Measurements from ENCODE around the gene SURF4.

Gene SURF4

GRCh38 chr9:133401588-133401987 is 25.7 kb upstream of the SURF4 start:
- H3K27me3 ChIP-seq (ENCODE audit: insufficient read depth, low read length, poor library complexity, severe bottlenecking) = no peaks in the 10 kb centered on the region
- no peaks in the 10 kb centered on the region for H3K9me2 ChIP-seq (replicated peaks; ENCODE audit: low read depth, low read length)
- no peak overlapping the region for H3K4me2 ChIP-seq (ENCODE audit: low read depth, low read length, poor library complexity, severe bottlenecking)
- H3F3A ChIP-seq (ENCODE audit: low read depth) = no peaks in the 10 kb centered on the region
- H4K20me1 ChIP-seq (ENCODE audit: insufficient read depth, low read length, poor library complexity, severe bottlenecking) = no peaks in the 10 kb centered on the region
- H3K4me1 ChIP-seq (ENCODE audit: insufficient read depth, low read length, poor library complexity, severe bottlenecking) = no peaks in the 10 kb centered on the region
- H2AFZ ChIP-seq (ENCODE audit: low read length) = no peak overlapping the region
- H3K36me3 ChIP-seq (ENCODE audit: insufficient read depth, low read length) = peaks cover 20% of the 10 kb centered on the region; the same call in 1 of the 2 replicates
- TF ChIP-seq EZH2phosphoT487 (IDR thresholded peaks at IDR 0.05; ENCODE audit: borderline replicate concordance) = no peak
- TF ChIP-seq, protein P1, sequence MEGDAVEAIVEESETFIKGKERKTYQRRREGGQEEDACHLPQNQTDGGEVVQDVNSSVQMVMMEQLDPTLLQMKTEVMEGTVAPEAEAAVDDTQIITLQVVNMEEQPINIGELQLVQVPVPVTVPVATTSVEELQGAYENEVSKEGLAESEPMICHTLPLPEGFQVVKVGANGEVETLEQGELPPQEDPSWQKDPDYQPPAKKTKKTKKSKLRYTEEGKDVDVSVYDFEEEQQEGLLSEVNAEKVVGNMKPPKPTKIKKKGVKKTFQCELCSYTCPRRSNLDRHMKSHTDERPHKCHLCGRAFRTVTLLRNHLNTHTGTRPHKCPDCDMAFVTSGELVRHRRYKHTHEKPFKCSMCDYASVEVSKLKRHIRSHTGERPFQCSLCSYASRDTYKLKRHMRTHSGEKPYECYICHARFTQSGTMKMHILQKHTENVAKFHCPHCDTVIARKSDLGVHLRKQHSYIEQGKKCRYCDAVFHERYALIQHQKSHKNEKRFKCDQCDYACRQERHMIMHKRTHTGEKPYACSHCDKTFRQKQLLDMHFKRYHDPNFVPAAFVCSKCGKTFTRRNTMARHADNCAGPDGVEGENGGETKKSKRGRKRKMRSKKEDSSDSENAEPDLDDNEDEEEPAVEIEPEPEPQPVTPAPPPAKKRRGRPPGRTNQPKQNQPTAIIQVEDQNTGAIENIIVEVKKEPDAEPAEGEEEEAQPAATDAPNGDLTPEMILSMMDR (conservative IDR thresholded peaks at IDR 0.05; ENCODE audit: low read length) = no peak
- no peak overlapping the region for H3K4me3 ChIP-seq (ENCODE audit: low read length, poor library complexity, severe bottlenecking)
- no peak overlapping the region for H3K9ac ChIP-seq (ENCODE audit: low read depth, low read length, poor library complexity, severe bottlenecking)
- no peaks in the 10 kb centered on the region for H3K9me3 ChIP-seq (ENCODE audit: insufficient read depth, low read depth, low read length)
- H3K79me2 ChIP-seq (ENCODE audit: insufficient read depth, low read length) = no peaks in the 10 kb centered on the region

GRCh38 chr9:133400292-133400691 is 24.4 kb upstream of the SURF4 start:
- H3K4me3 ChIP-seq (ENCODE audit: low read length, poor library complexity, severe bottlenecking) = no peak overlapping the region
- H3K36me3 ChIP-seq (ENCODE audit: insufficient read depth, low read length) = peaks cover 7% of the 10 kb centered on the region; the same call in 1 of the 2 replicates
- no peaks in the 10 kb centered on the region for H3K4me1 ChIP-seq (ENCODE audit: insufficient read depth, low read length, poor library complexity, severe bottlenecking)
- H2AFZ ChIP-seq (ENCODE audit: low read length) = no peak overlapping the region
- H3K9ac ChIP-seq (ENCODE audit: low read depth, low read length, poor library complexity, severe bottlenecking) = no peak overlapping the region
- H3F3A ChIP-seq (ENCODE audit: low read depth) = no peaks in the 10 kb centered on the region
- no peak for TF ChIP-seq EZH2phosphoT487 (IDR thresholded peaks at IDR 0.05; ENCODE audit: borderline replicate concordance)
- H3K79me2 ChIP-seq (ENCODE audit: insufficient read depth, low read length) = no peaks in the 10 kb centered on the region
- H3K9me3 ChIP-seq (ENCODE audit: insufficient read depth, low read depth, low read length) = no peaks in the 10 kb centered on the region
- H3K4me2 ChIP-seq (ENCODE audit: low read depth, low read length, poor library complexity, severe bottlenecking) = no peak overlapping the region
- no peaks in the 10 kb centered on the region for H3K27me3 ChIP-seq (ENCODE audit: insufficient read depth, low read length, poor library complexity, severe bottlenecking)
- H3K9me2 ChIP-seq (replicated peaks; ENCODE audit: low read depth, low read length) = no peaks in the 10 kb centered on the region
- H4K20me1 ChIP-seq (ENCODE audit: insufficient read depth, low read length, poor library complexity, severe bottlenecking) = no peaks in the 10 kb centered on the region

DNA sequence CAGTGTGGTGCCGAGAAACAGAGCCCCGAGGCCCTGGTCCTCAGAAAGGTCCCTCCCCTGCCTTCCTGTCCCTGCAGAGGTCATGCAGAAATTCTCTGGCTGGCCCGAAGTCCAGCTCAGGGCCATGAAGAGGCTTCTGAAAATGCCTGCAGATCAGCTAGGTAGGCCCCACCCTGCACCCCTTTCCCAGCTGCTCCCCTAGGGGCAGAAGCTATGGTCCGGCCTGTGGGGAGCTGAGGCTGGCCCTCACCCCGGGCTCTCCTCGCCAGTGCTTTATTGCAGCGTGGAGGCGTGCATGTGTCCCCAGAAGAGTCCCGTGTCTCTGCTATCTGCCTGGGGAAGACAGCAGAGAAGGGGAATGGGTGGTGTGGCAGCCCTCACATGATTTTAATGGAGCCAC is 22.0 kb upstream of the SURF4 start:
- no peak for TF ChIP-seq EZH2phosphoT487 (IDR thresholded peaks at IDR 0.05; ENCODE audit: borderline replicate concordance)
- TF ChIP-seq, protein P1 (conservative IDR thresholded peaks at IDR 0.05; ENCODE audit: low read length) = no peak
- Histone ChIP-seq H2AFZ (ENCODE audit: low read length) (no peak overlapping the region), H3K36me3 (ENCODE audit: insufficient read depth, low read length) (no peaks in the 10 kb centered on the region), H3K79me2 (ENCODE audit: insufficient read depth, low read length) (no peaks in the 10 kb centered on the region), H3K4me3 (ENCODE audit: low read length, poor library complexity, severe bottlenecking) (no peak overlapping the region), H3K9me3 (ENCODE audit: insufficient read depth, low read depth, low read length) (no peaks in the 10 kb centered on the region), H3K4me1 (ENCODE audit: insufficient read depth, low read length, poor library complexity, severe bottlenecking) (no peaks in the 10 kb centered on the region), H4K20me1 (ENCODE audit: insufficient read depth, low read length, poor library complexity, severe bottlenecking) (no peaks in the 10 kb centered on the region), H3K4me2 (ENCODE audit: low read depth, low read length, poor library complexity, severe bottlenecking) (no peak overlapping the region), H3K9ac (ENCODE audit: low read depth, low read length, poor library complexity, severe bottlenecking) (no peak overlapping the region), H3K27me3 (ENCODE audit: insufficient read depth, low read length, poor library complexity, severe bottlenecking) (no peaks in the 10 kb centered on the region), H3F3A (ENCODE audit: low read depth) (no peaks in the 10 kb centered on the region), H3K9me2 (replicated peaks; ENCODE audit: low read depth, low read length) (no peaks in the 10 kb centered on the region)

DNA sequence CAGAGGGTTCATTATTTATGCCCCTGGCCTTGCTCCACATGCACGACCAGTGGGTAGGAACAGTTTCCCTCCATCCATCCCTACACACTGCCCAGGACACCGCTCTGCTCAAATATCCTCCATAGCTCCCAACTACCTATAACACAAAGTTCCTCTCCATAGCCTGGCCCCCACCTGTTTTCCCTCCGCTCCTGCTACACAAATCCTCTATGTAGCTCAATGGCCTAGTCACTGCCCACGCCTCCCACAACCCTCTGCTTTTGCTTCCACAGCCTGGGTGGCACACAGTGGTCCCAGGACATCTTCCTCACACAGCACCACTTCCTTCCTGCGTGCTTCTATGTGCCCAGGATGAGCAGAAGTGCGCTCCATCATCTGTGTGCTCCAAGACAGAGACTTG is 21.5 kb upstream of the SURF4 start:
- Histone ChIP-seq H3K4me3 (ENCODE audit: low read length, poor library complexity, severe bottlenecking) (no peak overlapping the region), H2AFZ (ENCODE audit: low read length) (no peak overlapping the region), H3K4me1 (ENCODE audit: insufficient read depth, low read length, poor library complexity, severe bottlenecking) (no peaks in the 10 kb centered on the region), H3F3A (ENCODE audit: low read depth) (no peaks in the 10 kb centered on the region), H3K4me2 (ENCODE audit: low read depth, low read length, poor library complexity, severe bottlenecking) (no peak overlapping the region), H4K20me1 (ENCODE audit: insufficient read depth, low read length, poor library complexity, severe bottlenecking) (no peaks in the 10 kb centered on the region), H3K9me3 (ENCODE audit: insufficient read depth, low read depth, low read length) (no peaks in the 10 kb centered on the region), H3K27me3 (ENCODE audit: insufficient read depth, low read length, poor library complexity, severe bottlenecking) (no peaks in the 10 kb centered on the region), H3K79me2 (ENCODE audit: insufficient read depth, low read length) (no peaks in the 10 kb centered on the region), H3K9ac (ENCODE audit: low read depth, low read length, poor library complexity, severe bottlenecking) (no peak overlapping the region), H3K36me3 (ENCODE audit: insufficient read depth, low read length) (no peaks in the 10 kb centered on the region), H3K9me2 (replicated peaks; ENCODE audit: low read depth, low read length) (no peaks in the 10 kb centered on the region)
- no peak for TF ChIP-seq EZH2phosphoT487 (IDR thresholded peaks at IDR 0.05; ENCODE audit: borderline replicate concordance)
- TF ChIP-seq, protein P1 (conservative IDR thresholded peaks at IDR 0.05; ENCODE audit: low read length) = no peak

Measured in Loucy (cell line).